GM06990 (cell line): ENCODE results near the gene PTPRN2.

Source experiments
- DNase-seq: peaks from one replicate; pipeline ENCODE4 v3.0.0-alpha.2; 2011; ENCODE audit not compliant: insufficient read length; ENCODE audit errors: extremely low read depth
- H3K27me3 ChIP-seq: replicated peaks from 2 replicates; pipeline ENCODE4 v1.6.0; 2011; ENCODE audit warnings: low read length; ENCODE audit not compliant: control insufficient read depth, insufficient read depth
- H3K36me3 ChIP-seq: 2 replicates; pipeline ENCODE4 v1.5.1; 2011; ENCODE audit warnings: low read length; ENCODE audit not compliant: control insufficient read depth, insufficient read depth
- H3K4me3 ChIP-seq: replicated peaks from 2 replicates; pipeline ENCODE4 v1.5.1; 2011; ENCODE audit warnings: low read depth, mild to moderate bottlenecking, control low read depth, low read length
- CTCF ChIP-seq: IDR thresholded peaks from 2 replicates; pipeline ENCODE4 v1.5.1; 2011; ENCODE audit warnings: low read length, control low read depth, mild to moderate bottlenecking, inconsistent platforms; ENCODE audit not compliant: insufficient read depth, poor library complexity, severe bottlenecking

PTPRN2 gene

GRCh38 chr7:157656195-157656769 is 931.3 kb downstream of the PTPRN2 start:
- DNase-seq = no peak

GRCh38 chr7:157654350-157654749 is 933.3 kb downstream of the PTPRN2 start:
- Histone ChIP-seq H3K36me3 (no peaks in the 10 kb centered on the region), H3K27me3 (no peaks in the 10 kb centered on the region), H3K4me3 (no peak overlapping the region)
- TF ChIP-seq CTCF = no peak
- no peak for DNase-seq

More at GRCh38 chr7:157656195-157656769, 931.3 kb downstream of the PTPRN2 start:
- H3K27me3 ChIP-seq = no peaks in the 10 kb centered on the region
- no peak for TF ChIP-seq CTCF
- H3K36me3 ChIP-seq = no peaks in the 10 kb centered on the region
- no peak overlapping the region for H3K4me3 ChIP-seq

- no peaks in the 10 kb centered on the region for H3K27me3 ChIP-seq
- no peaks in the 10 kb centered on the region for H3K36me3 ChIP-seq
- DNase-seq = no peak
- TF ChIP-seq CTCF = no peak
- no peak overlapping the region for H3K4me3 ChIP-seq
Measured at GRCh38 chr7:157653827-157654207, 933.8 kb downstream of the PTPRN2 start.

- Histone ChIP-seq H3K27me3 (no peaks in the 10 kb centered on the region), H3K36me3 (no peaks in the 10 kb centered on the region), H3K4me3 (no peak overlapping the region)
- DNase-seq = no peak
- no peak for TF ChIP-seq CTCF
Measured at GRCh38 chr7:157652954-157653826, 934.4 kb downstream of the PTPRN2 start.

- no peak for DNase-seq
- TF ChIP-seq CTCF = no peak
- Histone ChIP-seq H3K4me3 (no peak overlapping the region), H3K36me3 (no peaks in the 10 kb centered on the region), H3K27me3 (no peaks in the 10 kb centered on the region)
Measured at GRCh38 chr7:157652161-157652953, 935.3 kb downstream of the PTPRN2 start.
